KOPT-K1 (cell line): Measurements from ENCODE around the gene CLP1.
"Not testable (repeated sequence)": the region's sequence is repeated elsewhere in the genome, so short reads cannot be mapped to it uniquely, and the experiment has no call there.

Source experiments
- H3K27ac ChIP-seq: fragments of 200-600 bp; sonication (generic); 2 replicates; pipeline ENCODE4 v1.5.1; 2016; ENCODE audit warnings: antibody characterized with exemption, mild to moderate bottlenecking, low read depth, low read length; ENCODE audit not compliant: poor library complexity, severe bottlenecking
- H3K36me3 ChIP-seq: fragments of 200-600 bp; sonication (generic); 2 replicates; pipeline ENCODE4 v1.5.1; 2017; ENCODE audit warnings: antibody characterized with exemption, mild to moderate bottlenecking, low read length, moderate library complexity; ENCODE audit not compliant: insufficient read depth
- H3K9me3 ChIP-seq: fragments of 200-600 bp; sonication (generic); 2 replicates; pipeline ENCODE4 v1.5.1; 2017; ENCODE audit warnings: antibody characterized with exemption, low read length, mild to moderate bottlenecking; ENCODE audit not compliant: insufficient read depth, poor library complexity, severe bottlenecking

The CLP1 gene

GRCh38 chr11:57667736-57668433 is 10.3 kb downstream of the CLP1 start, which contains the start of gene ZDHHC5:
ZDHHC5 (plus strand) TSS chr11:57668114; CDS start chr11:57673091, 4,977 bp downstream.
- Histone ChIP-seq H3K36me3 (peaks cover 28% of the 10 kb centered on the region), H3K9me3 (no peaks in the 10 kb centered on the region), H3K27ac (peak within 1 kb of the TSS; percentile 97)

GRCh38 chr11:57668434-57668782 is 10.8 kb downstream of the CLP1 start:
- H3K36me3 ChIP-seq, result peaks cover 31% of the 10 kb centered on the region
- H3K27ac ChIP-seq, result peak overlapping the region; percentile 97
- H3K9me3 ChIP-seq, result no peaks in the 10 kb centered on the region

- Histone ChIP-seq H3K9me3 (no peaks in the 10 kb centered on the region), H3K36me3 (peaks cover 86% of the 10 kb centered on the region), H3K27ac (no peak overlapping the region)
Measured at GRCh38 chr11:57674251-57674650, 16.7 kb downstream of the CLP1 start.

GRCh38 chr11:57675176-57675941 is 17.8 kb downstream of the CLP1 start:
- no peaks in the 10 kb centered on the region for H3K9me3 ChIP-seq
- H3K27ac ChIP-seq, result no peak overlapping the region
- peaks cover 94% of the 10 kb centered on the region for H3K36me3 ChIP-seq

GRCh38 chr11:57679396-57679795 is 21.8 kb downstream of the CLP1 start:
- Histone ChIP-seq H3K9me3 (no peaks in the 10 kb centered on the region), H3K36me3 (peaks cover 96% of the 10 kb centered on the region), H3K27ac (no peak overlapping the region)

GRCh38 chr11:57680552-57680874 is 23.0 kb downstream of the CLP1 start:
- peaks cover 96% of the 10 kb centered on the region for H3K36me3 ChIP-seq
- H3K27ac ChIP-seq, result no peak overlapping the region
- H3K9me3 ChIP-seq, result no peaks in the 10 kb centered on the region

GRCh38 chr11:57681168-57681567 is 23.6 kb downstream of the CLP1 start:
- Histone ChIP-seq H3K9me3 (no peaks in the 10 kb centered on the region), H3K36me3 (peaks cover 96% of the 10 kb centered on the region), H3K27ac (no peak overlapping the region)

GRCh38 chr11:57690474-57690873 is 32.9 kb downstream of the CLP1 start:
- H3K36me3 ChIP-seq, result peaks cover 93% of the 10 kb centered on the region
- not testable (repeated sequence) for H3K9me3 ChIP-seq, H3K27ac ChIP-seq

GRCh38 chr11:57698843-57699365 is 41.3 kb downstream of the CLP1 start:
- Histone ChIP-seq H3K36me3 (peaks cover 91% of the 10 kb centered on the region), H3K27ac (no peak overlapping the region)

GRCh38 chr11:57699813-57700212 is 42.3 kb downstream of the CLP1 start:
- H3K36me3 ChIP-seq, result peaks cover 91% of the 10 kb centered on the region

More at GRCh38 chr11:57698843-57699365, 41.3 kb downstream of the CLP1 start:
- H3K9me3 ChIP-seq, result no peaks in the 10 kb centered on the region

GRCh38 chr11:57700425-57700824 is 42.9 kb downstream of the CLP1 start:
- H3K9me3 ChIP-seq, result no peaks in the 10 kb centered on the region
- H3K27ac ChIP-seq, result no peak overlapping the region
- H3K36me3 ChIP-seq, result peaks cover 91% of the 10 kb centered on the region

More at GRCh38 chr11:57699813-57700212, 42.3 kb downstream of the CLP1 start:
- Histone ChIP-seq H3K27ac (no peak overlapping the region), H3K9me3 (no peaks in the 10 kb centered on the region)

GRCh38 chr11:57703341-57703740 is 45.8 kb downstream of the CLP1 start:
- H3K9me3 ChIP-seq, result no peaks in the 10 kb centered on the region
- H3K27ac ChIP-seq, result no peak overlapping the region
- peaks cover 83% of the 10 kb centered on the region for H3K36me3 ChIP-seq

- peaks cover 79% of the 10 kb centered on the region for H3K36me3 ChIP-seq
- no peak overlapping the region for H3K27ac ChIP-seq
- no peaks in the 10 kb centered on the region for H3K9me3 ChIP-seq
Measured at GRCh38 chr11:57704932-57705331, 47.4 kb downstream of the CLP1 start.

- not testable (repeated sequence) for H3K9me3 ChIP-seq, H3K27ac ChIP-seq
- H3K36me3 ChIP-seq, result peaks cover 76% of the 10 kb centered on the region
Measured at GRCh38 chr11:57705432-57705831, 47.9 kb downstream of the CLP1 start.

GRCh38 chr11:57709802-57710367 is 52.3 kb downstream of the CLP1 start:
- H3K9me3 ChIP-seq, result no peaks in the 10 kb centered on the region
- peaks cover 36% of the 10 kb centered on the region for H3K36me3 ChIP-seq
- H3K27ac ChIP-seq, result no peak overlapping the region
